Heart left ventricle (tissue), 16 donors: Measurements from ENCODE around the gene TCF4. TPM values are rescaled to one million over a fixed set of nuclear protein-coding genes. Genes with fewer than 3 reads are reported as not detected.
A peak's percentile ranks its signal among the peaks of the same experiment; 100 is the strongest.

ENCODE experiments used
- ATAC-seq, 4 donors: fragments of 200-7000 bp; cut with Tn5 transposase; one replicate each; pipeline ENCODE4 v1.9.1; 2020 to 2022; ENCODE audit warnings: moderate library complexity in 4 of 4, mild to moderate bottlenecking in 3 of 4, moderate number of reproducible peaks in 1 of 4
- DNase-seq, 5 donors: peaks; one replicate each; pipeline ENCODE4 v3.0.0-alpha.2; 2020
- H3K27ac ChIP-seq, 12 donors: fragments of 200-600 bp; sonication (generic) in 4 of 12; one replicate each; pipeline versions ENCODE4 v1.5.0 to v1.8.0; 2016 to 2022; ENCODE audit warnings: mild to moderate bottlenecking in 2 of 12
- H3K27me3 ChIP-seq, 9 donors: fragments of 200-600 bp; sonication (generic) in 2 of 9; one replicate each; pipeline versions ENCODE4 v1.5.1 to v1.8.0; 2016 to 2022; ENCODE audit warnings: mild to moderate bottlenecking in 3 of 9
- H3K36me3 ChIP-seq, 9 donors: fragments of 200-600 bp; sonication (generic) in 2 of 9; one replicate each; pipeline versions ENCODE4 v1.5.0 to v1.8.0; 2018 to 2022; ENCODE audit warnings: mild to moderate bottlenecking in 2 of 9
- H3K4me1 ChIP-seq, 12 donors: fragments of 200-600 bp; sonication (generic) in 4 of 12; one replicate each; pipeline versions ENCODE4 v1.5.0 to v1.8.0; 2016 to 2022; ENCODE audit warnings: mild to moderate bottlenecking in 3 of 12
- H3K4me3 ChIP-seq, 12 donors: fragments of 200-600 bp; sonication (generic) in 4 of 12; one replicate each; pipeline versions ENCODE4 v1.5.0 to v1.8.0; 2017 to 2022; ENCODE audit warnings: mild to moderate bottlenecking in 9 of 12, moderate library complexity in 4 of 12
- H3K9me3 ChIP-seq, 12 donors: fragments of 200-600 bp; sonication (generic) in 4 of 12; one replicate each; pipeline versions ENCODE4 v1.5.0 to v1.8.0; 2016 to 2022; ENCODE audit warnings: mild to moderate bottlenecking in 1 of 12
- POLR2A ChIP-seq, 2 donors: fragments of 450-650 bp; IDR thresholded peaks; one replicate each; pipeline ENCODE4 v1.6.1; 2017; ENCODE audit warnings: antibody characterized with exemption in 2 of 2, mild to moderate bottlenecking in 2 of 2, moderate library complexity in 2 of 2
- WGBS, 4 donors: extraction: QIAGEN DNeasy Blood & Tissue Kit in 2 of 4; methylation state at CpG; one replicate each; pipeline versions ENCODE4 v1.1.5 to v1.1.7; 2013 to 2018; 5-methylcytosine and 5-hydroxymethylcytosine counted together
- intact Hi-C, 10 donors: fragments of 100-400 bp; cut with DNase I; formaldehyde crosslinking; loops; one replicate each; pipeline versions ENCODE4 v1.11.1 to v1.14.2; 2022
- polyA plus RNA-seq, 2 donors: library from polyadenylated mRNA; stranded (reverse); fragments of 200-250 nt; gene quantifications; one replicate each; pipeline ENCODE4 v1.2.3, GENCODE V29; 2013
- total RNA-seq, 9 donors: library from RNA; depleted of rRNA in 2 of 9; stranded (reverse); fragments of >200 nt in 2 of 9; fragmentation: NEBNext Ultra II Directional in 3 of 9; extraction: Animal tissue kit (Norgen Biotek cat#: 25700) in 3 of 9; gene quantifications; one replicate each; pipeline versions ENCODE4 v1.1.0 to v1.2.4, GENCODE V29; 2016 to 2023
- TF ChIP-seq, protein P1 (sequence below), 12 donors: fragments of 200-600 bp; sonication (generic) in 4 of 12; IDR thresholded peaks; one replicate each; pipeline versions ENCODE4 v1.5.0 to v1.8.0; 2018 to 2022; ENCODE audit warnings: antibody characterized with exemption in 12 of 12, mild to moderate bottlenecking in 5 of 12
- donor health status: ischemic (EF 13 %, LVEDD 7.1; RV severe dilation, severe dysfunction).
- donor health status: healthy with polysubstance abuse.
- donor health status: DM: no; HTN: yes; CAD: no.
- donor health status: DM: no; HTN: no; CAD: no.
- donor health status: ischemic (EF 25% LVEDD 6.9; RV normal size, moderate dysfunction).
- donor health status: ischemic (EF 25% LVEDD 5.7; RV mildly dilated, moderate dysfunction).
- donor health status: healthy.
- donor health status: DM: yes; HTN: yes; CAD: no.
- donor health status: ischemic (EF 35%, LVEDD 5.7; RV mildly dilated, moderate dysfunction).
- donor health status: nonischemic (EF 11% LVEDD 7.7; RV severe dilation, severe dysfunction).
- donor health status: DM: yes; HTN: yes; CAD: no.
- donor health status: PGD.
- donor health status: ischemic (EF 29% LVEDD 5.4; RV normal size, mild dysfunction).
- donor health status: nonischemic (EF 23%, LVEDD 6.1; RV moderate dilation, normal function).

TCF4 gene
- total and polyA plus RNA-seq, 11 donors = 12.8 to 119 (median 71.5) TPM

DNA sequence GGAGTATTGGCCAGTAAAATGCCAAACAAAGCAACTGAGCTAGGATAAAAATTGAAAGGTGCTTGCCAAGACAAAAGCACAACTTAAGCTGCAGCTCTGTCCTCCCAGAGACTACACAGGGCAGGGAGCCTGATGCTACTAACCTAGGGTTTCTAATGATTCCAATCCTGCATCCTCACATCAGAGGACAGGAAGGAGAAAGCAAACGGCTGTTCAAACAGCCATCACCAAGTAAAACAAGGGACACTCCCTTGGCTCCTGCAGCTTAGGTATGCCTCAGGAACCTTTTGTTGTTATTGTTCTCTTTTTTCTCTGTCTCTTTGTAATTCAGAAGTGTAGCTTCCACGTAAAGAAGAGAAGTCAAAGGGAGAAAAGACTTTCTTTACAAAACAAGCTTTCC is 99.5 kb downstream of the TCF4 start:
- H3K36me3 ChIP-seq = no peaks in the 10 kb centered on the region
- H3K27me3 ChIP-seq = no peaks in the 10 kb centered on the region
- H3K4me3 ChIP-seq = no peak overlapping the region
- no peaks in the 10 kb centered on the region for H3K9me3 ChIP-seq
- TF ChIP-seq, protein P1, sequence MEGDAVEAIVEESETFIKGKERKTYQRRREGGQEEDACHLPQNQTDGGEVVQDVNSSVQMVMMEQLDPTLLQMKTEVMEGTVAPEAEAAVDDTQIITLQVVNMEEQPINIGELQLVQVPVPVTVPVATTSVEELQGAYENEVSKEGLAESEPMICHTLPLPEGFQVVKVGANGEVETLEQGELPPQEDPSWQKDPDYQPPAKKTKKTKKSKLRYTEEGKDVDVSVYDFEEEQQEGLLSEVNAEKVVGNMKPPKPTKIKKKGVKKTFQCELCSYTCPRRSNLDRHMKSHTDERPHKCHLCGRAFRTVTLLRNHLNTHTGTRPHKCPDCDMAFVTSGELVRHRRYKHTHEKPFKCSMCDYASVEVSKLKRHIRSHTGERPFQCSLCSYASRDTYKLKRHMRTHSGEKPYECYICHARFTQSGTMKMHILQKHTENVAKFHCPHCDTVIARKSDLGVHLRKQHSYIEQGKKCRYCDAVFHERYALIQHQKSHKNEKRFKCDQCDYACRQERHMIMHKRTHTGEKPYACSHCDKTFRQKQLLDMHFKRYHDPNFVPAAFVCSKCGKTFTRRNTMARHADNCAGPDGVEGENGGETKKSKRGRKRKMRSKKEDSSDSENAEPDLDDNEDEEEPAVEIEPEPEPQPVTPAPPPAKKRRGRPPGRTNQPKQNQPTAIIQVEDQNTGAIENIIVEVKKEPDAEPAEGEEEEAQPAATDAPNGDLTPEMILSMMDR (IDR thresholded peaks at IDR 0.05) = no peak
- TF ChIP-seq POLR2A (IDR thresholded peaks at IDR 0.05) = no peak
- intact Hi-C loops = no loop called here
- H3K27ac ChIP-seq = no peak overlapping the region
- peak in 1 of 4 donors; percentile 23 for ATAC-seq
- H3K4me1 ChIP-seq = peaks cover 0 to 62% (median 27%) of the 10 kb centered on the region in 12 donors
- 51 to 69% (median 57%) methylated on average over 2 of the region's 2 CpGs for WGBS, 4 donors
- DNase-seq = no peak

DNA sequence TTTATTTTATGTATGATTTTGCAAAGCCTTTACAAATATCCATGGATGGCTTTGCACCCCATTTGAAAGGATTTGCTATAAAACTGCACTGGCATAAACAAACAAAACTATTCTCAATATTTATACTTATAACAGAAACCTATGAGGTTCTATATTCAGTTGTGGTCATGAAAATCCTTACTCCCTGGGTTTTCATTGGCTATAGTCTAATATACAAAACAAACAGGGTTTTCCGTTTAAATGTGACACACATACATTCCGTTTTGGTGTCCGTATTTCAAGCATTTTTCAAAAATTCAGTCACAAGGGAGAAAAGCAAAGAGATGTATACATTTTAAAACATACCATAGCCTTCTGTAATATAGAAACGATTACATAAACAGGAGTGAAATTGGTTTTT is 100.0 kb downstream of the TCF4 start:
- no peaks in the 10 kb centered on the region for H3K36me3 ChIP-seq
- no peaks in the 10 kb centered on the region for H3K27me3 ChIP-seq
- 77 to 85% (median 81%) methylated on average over 4 of the region's 4 CpGs for WGBS, 4 donors
- H3K4me3 ChIP-seq = no peak overlapping the region
- intact Hi-C loops = no loop called here
- H3K27ac ChIP-seq = no peak overlapping the region
- ATAC-seq (no peak), DNase-seq (no peak)
- no peaks in the 10 kb centered on the region for H3K9me3 ChIP-seq
- TF ChIP-seq, protein P1 (IDR thresholded peaks at IDR 0.05) = no peak
- no peak for TF ChIP-seq POLR2A (IDR thresholded peaks at IDR 0.05)
- peaks cover 0 to 59% (median 27%) of the 10 kb centered on the region in 12 donors for H3K4me1 ChIP-seq

DNA sequence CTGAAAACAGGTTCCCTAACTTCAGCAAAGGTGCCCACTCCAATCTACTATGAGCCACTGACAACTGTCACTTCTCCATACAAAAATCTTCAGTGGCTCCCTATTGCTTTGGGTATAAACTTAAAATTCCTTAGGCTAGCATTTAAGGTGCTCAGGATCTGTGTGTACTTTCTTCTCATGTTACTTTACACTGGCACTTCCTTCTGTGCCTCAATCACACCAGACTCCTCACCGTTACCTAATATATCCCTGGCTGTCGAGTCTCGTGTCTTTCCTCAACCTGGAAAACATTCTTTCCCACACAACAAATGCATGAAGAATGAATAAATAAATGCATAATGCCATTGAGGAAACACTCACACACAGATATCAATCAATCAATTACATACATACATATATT is 101.1 kb downstream of the TCF4 start:
- intact Hi-C loops = no loop called here
- peaks cover 0 to 59% (median 27%) of the 10 kb centered on the region in 12 donors for H3K4me1 ChIP-seq
- no peak for ATAC-seq
- DNase-seq = no peak
- no peak overlapping the region for H3K4me3 ChIP-seq
- no peaks in the 10 kb centered on the region for H3K27me3 ChIP-seq
- no peaks in the 10 kb centered on the region for H3K9me3 ChIP-seq
- H3K36me3 ChIP-seq = no peaks in the 10 kb centered on the region
- H3K27ac ChIP-seq = no peak overlapping the region
- WGBS, 4 donors = 94 to 97% (median 96%) methylated on average over 3 of the region's 3 CpGs
- no peak for TF ChIP-seq POLR2A (IDR thresholded peaks at IDR 0.05)
- TF ChIP-seq, protein P1 (IDR thresholded peaks at IDR 0.05) = no peak

DNA sequence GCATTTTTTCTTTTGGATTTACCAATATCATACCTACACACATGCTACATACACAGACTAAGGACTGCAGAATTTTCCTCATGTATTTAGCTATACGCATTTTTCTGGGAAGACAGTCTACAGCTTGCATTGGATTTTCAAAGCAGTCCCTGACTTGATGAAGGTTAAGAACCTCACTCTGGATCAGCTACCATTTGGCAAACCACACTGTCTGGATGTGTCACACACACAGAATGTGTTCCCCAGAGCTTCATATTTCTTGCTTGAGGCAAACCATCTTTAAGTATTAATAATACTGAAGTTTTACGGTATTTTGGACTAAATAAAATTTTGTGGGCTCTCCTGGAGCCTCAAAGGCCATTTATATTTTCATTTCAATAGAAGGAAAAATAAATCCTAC is 102.3 kb downstream of the TCF4 start:
- H3K27ac ChIP-seq = peak overlapping the region in 3 of 12 donors; percentile 6 to 21 (median 10)

More for the DNA sequence above, 102.3 kb downstream of the TCF4 start:
- TF ChIP-seq POLR2A (IDR thresholded peaks at IDR 0.05) = no peak
- TF ChIP-seq, protein P1 (IDR thresholded peaks at IDR 0.05) = no peak
- Histone ChIP-seq H3K27me3 (no peaks in the 10 kb centered on the region), H3K4me3 (no peak overlapping the region), H3K9me3 (no peaks in the 10 kb centered on the region), H3K36me3 (no peaks in the 10 kb centered on the region), H3K4me1 (peaks cover 0 to 47% (median 26%) of the 10 kb centered on the region in 12 donors)
- WGBS, 4 donors = 69 to 87% (median 74%) methylated on average over 2 of the region's 2 CpGs
- intact Hi-C loops = no loop called here
- DNase-seq (no peak), ATAC-seq (peak in 2 of 4 donors; percentile 55 to 69)
